Thyroid gland (tissue), 4 donors: Measurements from ENCODE around the gene SERPINB6.

Experiments used
- POLR2A ChIP-seq, 2 donors: fragments of 450-650 bp; IDR thresholded peaks; one replicate each; pipeline ENCODE4 v1.6.1; 2017; ENCODE audit warnings: antibody characterized with exemption in 2 of 2, mild to moderate bottlenecking in 2 of 2, moderate library complexity in 1 of 2
- TF ChIP-seq, protein P1 (sequence below), 6 experiments: fragments of 200-600 bp in 3 of 6; fragments of 450-650 bp in 3 of 6; sonication (generic) in 3 of 6; IDR thresholded peaks; one replicate each; pipeline ENCODE4 v1.5.1; 2016 to 2019; ENCODE audit warnings: antibody characterized with exemption in 6 of 6, mild to moderate bottlenecking in 2 of 6, inconsistent platforms in 1 of 6, moderate library complexity in 1 of 6

DNA sequence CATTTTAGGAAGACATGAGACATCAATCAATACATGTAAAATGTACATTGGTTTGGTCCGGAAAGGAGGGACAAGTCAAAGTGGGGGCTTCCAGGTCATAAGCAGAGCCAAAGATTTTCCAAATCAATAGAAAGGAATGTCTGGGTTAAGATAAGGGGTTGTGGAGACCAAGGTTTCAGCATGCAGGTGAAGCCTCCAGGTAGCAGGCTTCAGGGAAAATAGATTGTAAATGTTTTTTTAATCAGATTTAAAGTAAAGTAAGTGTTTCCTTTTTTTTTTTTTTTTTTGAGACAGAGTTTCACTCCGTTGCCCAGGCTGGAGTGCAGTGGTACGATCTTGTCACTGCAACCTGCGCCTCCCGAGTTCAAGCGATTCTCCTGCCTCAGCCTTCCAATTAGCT lies 51.5 kb downstream of the SERPINB6 start:
- TF ChIP-seq, protein P1, sequence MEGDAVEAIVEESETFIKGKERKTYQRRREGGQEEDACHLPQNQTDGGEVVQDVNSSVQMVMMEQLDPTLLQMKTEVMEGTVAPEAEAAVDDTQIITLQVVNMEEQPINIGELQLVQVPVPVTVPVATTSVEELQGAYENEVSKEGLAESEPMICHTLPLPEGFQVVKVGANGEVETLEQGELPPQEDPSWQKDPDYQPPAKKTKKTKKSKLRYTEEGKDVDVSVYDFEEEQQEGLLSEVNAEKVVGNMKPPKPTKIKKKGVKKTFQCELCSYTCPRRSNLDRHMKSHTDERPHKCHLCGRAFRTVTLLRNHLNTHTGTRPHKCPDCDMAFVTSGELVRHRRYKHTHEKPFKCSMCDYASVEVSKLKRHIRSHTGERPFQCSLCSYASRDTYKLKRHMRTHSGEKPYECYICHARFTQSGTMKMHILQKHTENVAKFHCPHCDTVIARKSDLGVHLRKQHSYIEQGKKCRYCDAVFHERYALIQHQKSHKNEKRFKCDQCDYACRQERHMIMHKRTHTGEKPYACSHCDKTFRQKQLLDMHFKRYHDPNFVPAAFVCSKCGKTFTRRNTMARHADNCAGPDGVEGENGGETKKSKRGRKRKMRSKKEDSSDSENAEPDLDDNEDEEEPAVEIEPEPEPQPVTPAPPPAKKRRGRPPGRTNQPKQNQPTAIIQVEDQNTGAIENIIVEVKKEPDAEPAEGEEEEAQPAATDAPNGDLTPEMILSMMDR (IDR thresholded peaks at IDR 0.05) = no peak
- TF ChIP-seq POLR2A (IDR thresholded peaks at IDR 0.05) = no peak
